Measurements from ENCODE around the gene BCAT1. TPM values are rescaled to one million over a fixed set of nuclear protein-coding genes. Genes with fewer than 3 reads are reported as not detected.

The BCAT1 gene
- total and polyA plus RNA-seq, 2 of the 8 experiments (the other 6 are each of a cell fraction or from before 2014, with no cell fraction given): 19.7 to 263 TPM

- TF ChIP-seq CTCF (IDR thresholded peaks at IDR 0.05; ENCODE audit: control extremely low read depth in 1 of 3, insufficient read depth in 1 of 3, low read depth in 1 of 3, low read length in 3 of 3): no peak
- no peak for TF ChIP-seq SP4 (IDR thresholded peaks at IDR 0.05; ENCODE audit: low read length)
- TF ChIP-seq SP1 (IDR thresholded peaks at IDR 0.05; ENCODE audit: low read depth, low read length): no peak
- no peak for TF ChIP-seq SAP30 (IDR thresholded peaks at IDR 0.05; ENCODE audit: insufficient read depth, insufficient replicate concordance, low read length)
- no peak for TF ChIP-seq POU5F1 (IDR thresholded peaks at IDR 0.05; ENCODE audit: low read depth, low read length)
- TF ChIP-seq SP2 (IDR thresholded peaks at IDR 0.05; ENCODE audit: low read length): no peak
- no peak for TF ChIP-seq JUND (IDR thresholded peaks at IDR 0.05; ENCODE audit: low read length)
- no peak for TF ChIP-seq ATF3 (IDR thresholded peaks at IDR 0.05; ENCODE audit: insufficient read depth, low read depth, low read length)
- no peak for TF ChIP-seq BACH1 (IDR thresholded peaks at IDR 0.05; ENCODE audit: low read length)
- no peak for TF ChIP-seq RAD21 (IDR thresholded peaks at IDR 0.05 in 1 of 2, conservative IDR thresholded peaks at IDR 0.05 in 1 of 2; ENCODE audit: low read depth in 2 of 2, low read length in 2 of 2)
Observed at GRCh38 chr12:24760606-24761378, 188.1 kb downstream of the BCAT1 start (continued).

Measured in H1 (cell line).